Psoas muscle (tissue), 8 donors: ENCODE measurements around the gene DACT1. TPM values are rescaled to one million over a fixed set of nuclear protein-coding genes. Genes with fewer than 3 reads are reported as not detected.

Experiments
- ATAC-seq, 4 donors: fragments of 200-7000 bp; cut with Tn5 transposase; one replicate each; pipeline ENCODE4 v1.9.1; 2020; ENCODE audit warnings: moderate library complexity in 3 of 4, mild to moderate bottlenecking in 2 of 4
- DNase-seq, 2 donors: peaks; one replicate each; pipeline ENCODE4 v3.0.0-alpha.2; 2020
- H3K27ac ChIP-seq: fragments of 200-600 bp; one replicate; pipeline ENCODE4 v1.8.0; 2022
- H3K27me3 ChIP-seq, 3 donors: fragments of 200-600 bp in 1 of 3; one replicate each; pipeline versions ENCODE4 v1.6.1 to v1.8.0; 2013 to 2022; ENCODE audit warnings: low read length in 2 of 3, mild to moderate bottlenecking in 2 of 3, moderate library complexity in 1 of 3; ENCODE audit not compliant: insufficient read depth in 3 of 3
- H3K36me3 ChIP-seq, 2 donors: fragments of 200-600 bp in 1 of 2; one replicate each; pipeline versions ENCODE4 v1.6.1 to v1.8.0; 2013 to 2022; ENCODE audit warnings: low read depth in 1 of 2, mild to moderate bottlenecking in 1 of 2, moderate library complexity in 1 of 2; ENCODE audit not compliant: insufficient read depth in 1 of 2
- H3K4me1 ChIP-seq: fragments of 200-600 bp; one replicate; pipeline ENCODE4 v1.8.0; 2022
- H3K4me3 ChIP-seq: fragments of 200-600 bp; one replicate; pipeline ENCODE4 v1.8.0; 2022; ENCODE audit warnings: mild to moderate bottlenecking
- H3K9me3 ChIP-seq: fragments of 200-600 bp; one replicate; pipeline ENCODE4 v1.8.0; 2022
- WGBS, 3 donors: extraction: QIAGEN DNeasy Blood & Tissue Kit; methylation state at CpG; one replicate each; pipeline versions ENCODE4 v1.1.6 to v1.1.7; 2013; 5-methylcytosine and 5-hydroxymethylcytosine counted together
- intact Hi-C, 2 donors: fragments of 100-400 bp; cut with DNase I; formaldehyde crosslinking; loops; one replicate each; pipeline versions ENCODE4 v1.11.0 to v1.14.2; 2022
- polyA plus RNA-seq, 3 donors: library from polyadenylated mRNA; stranded (reverse); fragments of 200-250 nt; gene quantifications; one replicate each; pipeline ENCODE4 v1.2.3, GENCODE V29; 2013
- total RNA-seq, 4 donors: library from RNA; stranded (reverse); fragmentation: NEBNext Ultra II Directional in 2 of 4; extraction: Animal tissue kit (Norgen Biotek cat#: 25700) in 2 of 4; gene quantifications; one replicate each; pipeline versions ENCODE4 v1.2.1 to v1.2.4, GENCODE V29; 2021 to 2023
- TF ChIP-seq, protein P1 (sequence below): fragments of 200-600 bp; IDR thresholded peaks from one replicate; pipeline ENCODE4 v1.8.0; 2022; ENCODE audit warnings: antibody characterized with exemption
- donor health status: healthy with polysubstance abuse.
- donor health status: DM: no; HTN: no; CAD: no; lungs with moderate emphysema.
- donor health status: Bipolar disorder and iron deficiency.
- donor health status: healthy.
- donor health status: DM: yes; HTN: yes; CAD: no.
- donor health status: DM: no; HTN: no; CAD: no.
- donor health status: DM: no; HTN: no; CAD: no.
- donor health status: DM: yes; HTN: yes; CAD: no.

DACT1 gene
- total and polyA plus RNA-seq, 7 donors, result 0.34 to 3.0 (median 1.0) TPM

- DNase-seq (no peak), ATAC-seq (no peak)
- TF ChIP-seq, protein P1, sequence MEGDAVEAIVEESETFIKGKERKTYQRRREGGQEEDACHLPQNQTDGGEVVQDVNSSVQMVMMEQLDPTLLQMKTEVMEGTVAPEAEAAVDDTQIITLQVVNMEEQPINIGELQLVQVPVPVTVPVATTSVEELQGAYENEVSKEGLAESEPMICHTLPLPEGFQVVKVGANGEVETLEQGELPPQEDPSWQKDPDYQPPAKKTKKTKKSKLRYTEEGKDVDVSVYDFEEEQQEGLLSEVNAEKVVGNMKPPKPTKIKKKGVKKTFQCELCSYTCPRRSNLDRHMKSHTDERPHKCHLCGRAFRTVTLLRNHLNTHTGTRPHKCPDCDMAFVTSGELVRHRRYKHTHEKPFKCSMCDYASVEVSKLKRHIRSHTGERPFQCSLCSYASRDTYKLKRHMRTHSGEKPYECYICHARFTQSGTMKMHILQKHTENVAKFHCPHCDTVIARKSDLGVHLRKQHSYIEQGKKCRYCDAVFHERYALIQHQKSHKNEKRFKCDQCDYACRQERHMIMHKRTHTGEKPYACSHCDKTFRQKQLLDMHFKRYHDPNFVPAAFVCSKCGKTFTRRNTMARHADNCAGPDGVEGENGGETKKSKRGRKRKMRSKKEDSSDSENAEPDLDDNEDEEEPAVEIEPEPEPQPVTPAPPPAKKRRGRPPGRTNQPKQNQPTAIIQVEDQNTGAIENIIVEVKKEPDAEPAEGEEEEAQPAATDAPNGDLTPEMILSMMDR, result no peak
- Histone ChIP-seq H3K36me3 (peaks cover 0 to 26% of the 10 kb centered on the region in 2 donors), H3K4me1 (no peaks in the 10 kb centered on the region), H3K27me3 (no peaks in the 10 kb centered on the region), H3K4me3 (no peak overlapping the region), H3K27ac (no peak overlapping the region), H3K9me3 (no peaks in the 10 kb centered on the region)
- 66 to 84% (median 70%) methylated on average over 4 of the region's 4 CpGs for WGBS, 3 donors
- intact Hi-C loops, result loop anchor here in 1 of 2 donors (10.0 kb wide), 1 partner anchor 177 kb away; no protein-coding TSS in a partner anchor
These were observed 10.0 kb downstream of the DACT1 start for GRCh38 chr14:58647777-58648176.

DNA sequence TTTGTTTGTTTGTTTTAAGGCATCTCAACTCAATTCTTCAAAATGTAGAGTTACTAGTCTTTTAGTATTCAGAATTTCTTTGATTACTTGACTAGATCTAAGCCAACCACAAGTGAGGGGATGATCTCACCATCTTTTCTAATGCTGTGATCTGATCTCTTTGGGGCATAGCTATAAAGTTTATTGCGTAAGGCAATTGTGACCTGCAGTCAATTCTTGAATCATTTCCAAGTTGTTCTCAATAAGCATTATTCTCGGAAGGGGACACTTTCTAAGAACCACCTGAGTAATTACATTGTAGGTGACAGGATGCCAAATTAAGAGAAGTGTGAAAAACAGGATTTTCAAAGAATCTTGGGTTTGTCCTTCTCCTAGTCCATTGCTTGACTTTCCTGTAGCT, 13.1 kb downstream of the DACT1 start:
- H3K9me3 ChIP-seq, result no peaks in the 10 kb centered on the region
- WGBS, 3 donors, result 58 to 64% (median 59%) methylated on average over 2 of the region's 2 CpGs
- DNase-seq, result no peak
- no peak overlapping the region for H3K4me3 ChIP-seq
- no peaks in the 10 kb centered on the region for H3K4me1 ChIP-seq
- H3K36me3 ChIP-seq, result peaks cover 0 to 3% of the 10 kb centered on the region in 2 donors
- H3K27me3 ChIP-seq, result no peaks in the 10 kb centered on the region
- intact Hi-C loops, result no loop called here
- TF ChIP-seq, protein P1, result no peak
- H3K27ac ChIP-seq, result no peak overlapping the region
- no peak for ATAC-seq

GRCh38 chr14:58656671-58657411, 19.1 kb downstream of the DACT1 start:
- Histone ChIP-seq H3K36me3 (no peaks in the 10 kb centered on the region), H3K27me3 (no peaks in the 10 kb centered on the region), H3K4me1 (no peaks in the 10 kb centered on the region), H3K9me3 (no peaks in the 10 kb centered on the region), H3K27ac (no peak overlapping the region), H3K4me3 (no peak overlapping the region)
- 58 to 68% (median 67%) methylated on average over 3 of the region's 3 CpGs for WGBS, 3 donors
- no peak for ATAC-seq
- DNase-seq, result no peak
- TF ChIP-seq, protein P1, result no peak
- intact Hi-C loops, result no loop called here

- no peak overlapping the region for H3K27ac ChIP-seq
- H3K36me3 ChIP-seq, result no peaks in the 10 kb centered on the region
- H3K4me3 ChIP-seq, result no peak overlapping the region
- no peaks in the 10 kb centered on the region for H3K4me1 ChIP-seq
- no peaks in the 10 kb centered on the region for H3K27me3 ChIP-seq
- 89 to 96% (median 94%) methylated on average over 1 of the region's 1 CpG for WGBS, 3 donors
- no peak for ATAC-seq
- TF ChIP-seq, protein P1, result no peak
- no peak for DNase-seq
- intact Hi-C loops, result no loop called here
- H3K9me3 ChIP-seq, result no peaks in the 10 kb centered on the region
These were observed 21.3 kb downstream of the DACT1 start for GRCh38 chr14:58659061-58659460.

DNA sequence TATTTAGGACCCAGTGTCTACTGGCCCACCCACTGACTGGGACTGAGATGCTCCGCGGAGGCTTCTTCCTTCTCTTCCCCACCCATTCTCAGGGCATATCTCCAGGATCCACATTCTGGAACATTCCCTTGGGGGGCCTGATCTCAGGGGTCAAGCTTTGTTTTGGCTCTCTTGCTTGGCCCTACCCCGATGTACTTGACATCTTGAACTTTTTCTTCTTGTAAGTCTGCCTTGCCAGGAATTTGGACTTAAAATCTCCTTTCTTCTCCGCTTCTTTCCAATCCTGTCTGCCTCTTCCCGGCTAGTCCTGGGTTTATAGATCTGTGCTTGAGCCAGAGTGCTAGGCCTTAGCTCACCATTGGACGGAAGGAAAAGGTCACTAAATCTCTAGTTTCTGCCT, 22.1 kb downstream of the DACT1 start:
- Histone ChIP-seq H3K4me1 (no peaks in the 10 kb centered on the region), H3K36me3 (no peaks in the 10 kb centered on the region), H3K9me3 (no peaks in the 10 kb centered on the region), H3K27me3 (no peaks in the 10 kb centered on the region), H3K27ac (no peak overlapping the region), H3K4me3 (no peak overlapping the region)
- peak in 1 of 2 donors; percentile 19 for DNase-seq
- WGBS, 3 donors, result 74 to 85% (median 77%) methylated on average over 6 of the region's 6 CpGs
- intact Hi-C loops, result no loop called here
- ATAC-seq, result no peak
- TF ChIP-seq, protein P1, result no peak
